MM.1S (cell line): ENCODE data around the gene HIKESHI.

Experiments
- EZH2 ChIP-seq: fragments of 300-600 bp; sonication (generic); optimal IDR thresholded peaks from 2 replicates; pipeline ENCODE3; 2017; ENCODE audit warnings: low read depth, mild to moderate bottlenecking, antibody characterized with exemption, low read length, mixed read lengths
- TF ChIP-seq, protein P1 (sequence below): fragments of 300-600 bp; sonication (generic); IDR thresholded peaks from 2 replicates; pipeline ENCODE4 v1.5.1; 2016; ENCODE audit warnings: antibody characterized with exemption, low read length, mixed read lengths

DNA sequence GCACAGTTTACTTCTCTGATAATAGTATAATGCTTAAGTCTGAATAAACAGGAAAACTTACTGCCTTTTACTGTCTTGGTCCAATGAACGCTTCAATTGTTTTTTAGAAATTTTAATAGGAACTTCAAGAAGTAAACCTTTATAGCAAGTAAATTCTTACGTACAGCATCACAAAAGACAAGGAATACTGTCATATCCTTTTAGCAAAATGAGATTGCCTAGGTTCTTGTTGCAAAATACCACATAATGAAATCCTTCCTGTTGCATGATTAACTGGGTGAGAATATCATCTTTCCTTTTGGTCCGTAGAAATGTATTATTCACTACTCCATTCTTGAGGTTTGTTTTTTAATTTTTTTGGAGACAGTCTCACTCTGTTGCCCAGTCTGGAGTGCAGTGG lies 22.3 kb upstream of the HIKESHI start:
- TF ChIP-seq, protein P1, sequence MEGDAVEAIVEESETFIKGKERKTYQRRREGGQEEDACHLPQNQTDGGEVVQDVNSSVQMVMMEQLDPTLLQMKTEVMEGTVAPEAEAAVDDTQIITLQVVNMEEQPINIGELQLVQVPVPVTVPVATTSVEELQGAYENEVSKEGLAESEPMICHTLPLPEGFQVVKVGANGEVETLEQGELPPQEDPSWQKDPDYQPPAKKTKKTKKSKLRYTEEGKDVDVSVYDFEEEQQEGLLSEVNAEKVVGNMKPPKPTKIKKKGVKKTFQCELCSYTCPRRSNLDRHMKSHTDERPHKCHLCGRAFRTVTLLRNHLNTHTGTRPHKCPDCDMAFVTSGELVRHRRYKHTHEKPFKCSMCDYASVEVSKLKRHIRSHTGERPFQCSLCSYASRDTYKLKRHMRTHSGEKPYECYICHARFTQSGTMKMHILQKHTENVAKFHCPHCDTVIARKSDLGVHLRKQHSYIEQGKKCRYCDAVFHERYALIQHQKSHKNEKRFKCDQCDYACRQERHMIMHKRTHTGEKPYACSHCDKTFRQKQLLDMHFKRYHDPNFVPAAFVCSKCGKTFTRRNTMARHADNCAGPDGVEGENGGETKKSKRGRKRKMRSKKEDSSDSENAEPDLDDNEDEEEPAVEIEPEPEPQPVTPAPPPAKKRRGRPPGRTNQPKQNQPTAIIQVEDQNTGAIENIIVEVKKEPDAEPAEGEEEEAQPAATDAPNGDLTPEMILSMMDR = no peak
- TF ChIP-seq EZH2 = no peak
